H9 (cell line): Measurements from ENCODE around the gene HEATR9. TPM values are rescaled to one million over a fixed set of nuclear protein-coding genes. Genes with fewer than 3 reads are reported as not detected.
A peak's percentile ranks its signal among the peaks of the same experiment; 100 is the strongest.

Source experiments
- DNase-seq: peaks from one replicate; pipeline ENCODE4 v3.0.0-alpha.2; 2017
- H2AFZ ChIP-seq: one replicate; pipeline ENCODE4 v1.6.1; 2013; ENCODE audit warnings: mild to moderate bottlenecking, low read length, control low read depth, moderate library complexity
- H2AK5ac ChIP-seq: 2 replicates; pipeline ENCODE4 v1.6.1; 2013; ENCODE audit warnings: low read length, control low read depth, mixed read lengths; ENCODE audit not compliant: insufficient read length
- H2BK120ac ChIP-seq: one replicate; pipeline ENCODE4 v1.6.1; 2013; ENCODE audit warnings: low read depth, mild to moderate bottlenecking, low read length, control low read depth, inconsistent platforms; ENCODE audit not compliant: poor library complexity, severe bottlenecking
- H2BK12ac ChIP-seq: 2 replicates; pipeline ENCODE4 v1.6.1; 2013; ENCODE audit warnings: low read length, control low read depth, mixed read lengths, low read depth; ENCODE audit not compliant: insufficient read length
- H2BK15ac ChIP-seq: 2 replicates; pipeline ENCODE4 v1.6.1; 2013; ENCODE audit warnings: low read depth, low read length, control low read depth
- H2BK20ac ChIP-seq: one replicate; pipeline ENCODE4 v1.6.1; 2013; ENCODE audit warnings: low read depth, mild to moderate bottlenecking, low read length, control low read depth, inconsistent platforms; ENCODE audit not compliant: poor library complexity, severe bottlenecking
- H2BK5ac ChIP-seq: 2 replicates; pipeline ENCODE4 v1.6.1; 2013; ENCODE audit warnings: low read length, control low read depth, mixed read lengths; ENCODE audit not compliant: insufficient read length
- H3K14ac ChIP-seq: 2 replicates; pipeline ENCODE4 v1.6.1; 2013; ENCODE audit warnings: low read length, control low read depth; ENCODE audit not compliant: insufficient read depth
- H3K18ac ChIP-seq: 2 replicates; pipeline ENCODE4 v1.6.1; 2013; ENCODE audit warnings: low read depth, mild to moderate bottlenecking, mixed read lengths, low read length, control low read depth; ENCODE audit not compliant: insufficient read length
- H3K23ac ChIP-seq: 2 replicates; pipeline ENCODE4 v1.6.1; 2013; ENCODE audit warnings: low read length, control low read depth, mixed read lengths, low read depth; ENCODE audit not compliant: insufficient read length
- H3K23me2 ChIP-seq: 2 replicates; pipeline ENCODE4 v1.6.1; 2013; ENCODE audit warnings: low read depth, mild to moderate bottlenecking, mixed read lengths, low read length, control low read depth; ENCODE audit not compliant: insufficient read length, poor library complexity, severe bottlenecking
- H3K27ac ChIP-seq: 2 replicates; pipeline ENCODE4 v1.5.1; 2013; ENCODE audit warnings: low read length, control low read depth, mixed read lengths, low read depth; ENCODE audit not compliant: insufficient read length
- H3K27me3 ChIP-seq: 2 replicates; pipeline ENCODE4 v1.6.1; 2013; ENCODE audit warnings: low read length, control low read depth, inconsistent platforms; ENCODE audit not compliant: insufficient read depth
- H3K4ac ChIP-seq: 2 replicates; pipeline ENCODE4 v1.6.1; 2013; ENCODE audit warnings: low read depth, mild to moderate bottlenecking, control low read depth, inconsistent platforms, low read length, moderate library complexity
- H3K4me1 ChIP-seq: 2 replicates; pipeline ENCODE4 v1.6.1; 2013; ENCODE audit warnings: low read length, control low read depth, inconsistent platforms; ENCODE audit not compliant: insufficient read depth
- H3K4me2 ChIP-seq: 2 replicates; pipeline ENCODE4 v1.6.1; 2013; ENCODE audit warnings: low read length, control low read depth, mixed read lengths; ENCODE audit not compliant: insufficient read length, insufficient read depth
- H3K56ac ChIP-seq: 2 replicates; pipeline ENCODE4 v1.6.1; 2013; ENCODE audit warnings: low read depth, mild to moderate bottlenecking, mixed read lengths, low read length, control low read depth; ENCODE audit not compliant: insufficient read length
- H3K79me1 ChIP-seq: 2 replicates; pipeline ENCODE4 v1.6.1; 2013; ENCODE audit warnings: low read depth, mild to moderate bottlenecking, moderate library complexity, low read length, control low read depth, inconsistent platforms; ENCODE audit not compliant: insufficient read depth, poor library complexity, severe bottlenecking
- H3K79me2 ChIP-seq: 2 replicates; pipeline ENCODE4 v1.6.1; 2013; ENCODE audit warnings: low read length, control low read depth, inconsistent platforms; ENCODE audit not compliant: insufficient read depth
- H3K9ac ChIP-seq: 2 replicates; pipeline ENCODE4 v1.6.1; 2013; ENCODE audit warnings: low read length, control low read depth, mixed read lengths; ENCODE audit not compliant: insufficient read length; ENCODE audit errors: extremely low read depth
- H3K9me3 ChIP-seq: one replicate; pipeline ENCODE4 v1.6.1; 2013; ENCODE audit warnings: low read depth, low read length, inconsistent platforms; ENCODE audit not compliant: control insufficient read depth
- H3T11ph ChIP-seq: one replicate; pipeline ENCODE4 v1.6.1; 2013; ENCODE audit warnings: mild to moderate bottlenecking, low read length, control low read depth, inconsistent platforms
- H4K20me1 ChIP-seq: one replicate; pipeline ENCODE4 v1.6.1; 2013; ENCODE audit not compliant: control insufficient read depth, insufficient read length, insufficient read depth
- H4K5ac ChIP-seq: 2 replicates; pipeline ENCODE4 v1.6.1; 2013; ENCODE audit warnings: low read depth, mild to moderate bottlenecking, mixed read lengths, low read length, control low read depth; ENCODE audit not compliant: insufficient read length
- H4K8ac ChIP-seq: replicated peaks from 2 replicates; pipeline ENCODE4 v1.6.1; 2013; ENCODE audit warnings: low read length, control low read depth, mixed read lengths, low read depth; ENCODE audit not compliant: insufficient read length
- H4K91ac ChIP-seq: 2 replicates; pipeline ENCODE4 v1.6.1; 2013; ENCODE audit warnings: low read depth, mild to moderate bottlenecking, moderate library complexity, mixed read lengths, low read length, control low read depth; ENCODE audit not compliant: insufficient read length
- H3K27ac Mint-ChIP-seq, 3 experiments: 2 replicates in 2 of 3; 3 replicates in 1 of 3; pipeline ENCODE4 v1.8.0; 2020 to 2021; ENCODE audit warnings: mixed read lengths in 3 of 3, mild to moderate bottlenecking in 1 of 3, moderate library complexity in 1 of 3
- H3K27me3 Mint-ChIP-seq: 2 replicates; pipeline ENCODE4 v1.8.0; 2021; ENCODE audit warnings: low read depth, mild to moderate bottlenecking, moderate library complexity, mixed read lengths
- H3K36me3 Mint-ChIP-seq, 3 experiments: 2 replicates in 2 of 3; 3 replicates in 1 of 3; pipeline ENCODE4 v1.8.0; 2020 to 2021; ENCODE audit warnings: low read depth in 3 of 3, mixed read lengths in 3 of 3; ENCODE audit not compliant: insufficient read depth in 1 of 3
- H3K4me1 Mint-ChIP-seq, 2 experiments: 2 replicates each; pipeline ENCODE4 v1.8.0; 2020; ENCODE audit warnings: mixed read lengths in 2 of 2
- H3K4me3 Mint-ChIP-seq, 2 experiments: 2 replicates in 1 of 2; 3 replicates in 1 of 2; pipeline ENCODE4 v1.8.0; 2020 to 2021; ENCODE audit warnings: mild to moderate bottlenecking in 2 of 2, mixed read lengths in 2 of 2, moderate library complexity in 1 of 2
- H3K9me3 Mint-ChIP-seq, 2 experiments: 2 replicates in 1 of 2; 3 replicates in 1 of 2; pipeline ENCODE4 v1.8.0; 2020; ENCODE audit warnings: mild to moderate bottlenecking in 2 of 2, mixed read lengths in 2 of 2, moderate library complexity in 1 of 2
- WGBS: extraction: QIAGEN DNeasy Blood & Tissue Kit; methylation state at CpG from one replicate; pipeline ENCODE4 v1.1.7; 2013; ENCODE audit warnings: missing lambda C conversion rate, low lambda C conversion rate, mixed read lengths; ENCODE audit not compliant: insufficient read length; ENCODE audit errors: extremely low coverage; 5-methylcytosine and 5-hydroxymethylcytosine counted together
- total RNA-seq: library from RNA; stranded (reverse); gene quantifications from 2 replicates; pipeline ENCODE4 v1.2.1, GENCODE V29; 2021
- TF ChIP-seq, protein P1 (sequence below): fragments of 200-600 bp; sonication (generic); conservative IDR thresholded peaks from 3 replicates; pipeline ENCODE4 v1.8.0; 2021; ENCODE audit warnings: antibody characterized with exemption, mild to moderate bottlenecking

HEATR9 gene
- total RNA-seq, 1 experiment from 2014 or later, result not detected

GRCh38 chr17:35856603-35857002, 12.1 kb downstream of the HEATR9 start:
- DNase-seq, result no peak
- Histone ChIP-seq H3K27ac (no peak overlapping the region), H2BK120ac (no peak overlapping the region), H3K79me1 (no peaks in the 10 kb centered on the region), H2BK15ac (no peak overlapping the region), H3K14ac (no peak overlapping the region), H3K4ac (no peak overlapping the region), H3K79me2 (no peaks in the 10 kb centered on the region), H2BK12ac (no peak overlapping the region), H3K27me3 (no peaks in the 10 kb centered on the region), H4K20me1 (no peaks in the 10 kb centered on the region), H4K5ac (no peak overlapping the region), H3K9ac (no peak overlapping the region), H3K4me2 (no peak overlapping the region), H2BK20ac (no peak overlapping the region), H3K23me2 (no peaks in the 10 kb centered on the region), H3K56ac (no peak overlapping the region), H3T11ph (no peak overlapping the region), H3K9me3 (no peaks in the 10 kb centered on the region), H2AFZ (no peak overlapping the region), H2BK5ac (no peak overlapping the region), H3K4me1 (no peaks in the 10 kb centered on the region), H4K8ac (no peak overlapping the region), H3K18ac (no peak overlapping the region), H2AK5ac (no peak overlapping the region), H3K23ac (no peak overlapping the region), H4K91ac (no peak overlapping the region)
- Mint-ChIP-seq H3K27ac (peak overlapping the region in 2 of 3 experiments; percentile 23 to 87; a peak in 4 of 7 replicates), H3K4me1 (peaks cover 0 to 8% of the 10 kb centered on the region in 2 experiments; a peak in 2 of 4 replicates), H3K27me3 (no peaks in the 10 kb centered on the region), H3K4me3 (no peak overlapping the region), H3K36me3 (peaks cover 2 to 6% (median 5%) of the 10 kb centered on the region in 3 experiments; a peak in 4 of 7 replicates), H3K9me3 (no peaks in the 10 kb centered on the region)
- TF ChIP-seq, protein P1, sequence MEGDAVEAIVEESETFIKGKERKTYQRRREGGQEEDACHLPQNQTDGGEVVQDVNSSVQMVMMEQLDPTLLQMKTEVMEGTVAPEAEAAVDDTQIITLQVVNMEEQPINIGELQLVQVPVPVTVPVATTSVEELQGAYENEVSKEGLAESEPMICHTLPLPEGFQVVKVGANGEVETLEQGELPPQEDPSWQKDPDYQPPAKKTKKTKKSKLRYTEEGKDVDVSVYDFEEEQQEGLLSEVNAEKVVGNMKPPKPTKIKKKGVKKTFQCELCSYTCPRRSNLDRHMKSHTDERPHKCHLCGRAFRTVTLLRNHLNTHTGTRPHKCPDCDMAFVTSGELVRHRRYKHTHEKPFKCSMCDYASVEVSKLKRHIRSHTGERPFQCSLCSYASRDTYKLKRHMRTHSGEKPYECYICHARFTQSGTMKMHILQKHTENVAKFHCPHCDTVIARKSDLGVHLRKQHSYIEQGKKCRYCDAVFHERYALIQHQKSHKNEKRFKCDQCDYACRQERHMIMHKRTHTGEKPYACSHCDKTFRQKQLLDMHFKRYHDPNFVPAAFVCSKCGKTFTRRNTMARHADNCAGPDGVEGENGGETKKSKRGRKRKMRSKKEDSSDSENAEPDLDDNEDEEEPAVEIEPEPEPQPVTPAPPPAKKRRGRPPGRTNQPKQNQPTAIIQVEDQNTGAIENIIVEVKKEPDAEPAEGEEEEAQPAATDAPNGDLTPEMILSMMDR, result no peak
- WGBS, result no CpG with 5 or more reads among the region's 2 CpGs
